GM23338 (cell line): Measurements from ENCODE around the gene TULP4.

Experiments used
- CREB1 ChIP-seq: fragments of 250-450 bp; sonication (Bioruptor Pico); IDR thresholded peaks from 2 replicates; pipeline ENCODE4 v1.5.0; 2020; ENCODE audit warnings: low read depth, mild to moderate bottlenecking, moderate library complexity
- EZH2 ChIP-seq: fragments of 200-600 bp; sonication (generic); IDR thresholded peaks from one replicate; pipeline ENCODE4 v1.8.0; 2017; ENCODE audit warnings: antibody characterized with exemption, mild to moderate bottlenecking, low read depth; ENCODE audit not compliant: unreplicated experiment
- EZH2phosphoT487 ChIP-seq: fragments of 200-600 bp; sonication (generic); IDR thresholded peaks from one replicate; pipeline ENCODE4 v1.8.1; 2018; ENCODE audit warnings: antibody characterized with exemption; ENCODE audit not compliant: unreplicated experiment
- JUNB ChIP-seq: IDR thresholded peaks from one replicate; pipeline ENCODE4 v1.6.1; 2016; ENCODE audit warnings: antibody characterized with exemption; ENCODE audit not compliant: unreplicated experiment
- POLR2AphosphoS5 ChIP-seq: IDR thresholded peaks from 2 replicates; pipeline ENCODE4 v1.6.1; 2016; ENCODE audit warnings: antibody characterized with exemption, low read depth
- REST ChIP-seq: IDR thresholded peaks from one replicate; pipeline ENCODE4 v1.6.1; 2018; ENCODE audit warnings: antibody characterized with exemption; ENCODE audit not compliant: unreplicated experiment
- STAT1 ChIP-seq: IDR thresholded peaks from one replicate; pipeline ENCODE4 v1.6.1; 2016; ENCODE audit warnings: antibody characterized with exemption; ENCODE audit not compliant: unreplicated experiment
- ZNF462 ChIP-seq: fragments of 250-450 bp; sonication (Bioruptor Pico); IDR thresholded peaks from 2 replicates; pipeline ENCODE4 v1.5.0; 2020; ENCODE audit warnings: mild to moderate bottlenecking, moderate library complexity
- TF ChIP-seq, protein P1 (sequence below), 2 experiments: fragments of 200-600 bp in 1 of 2; sonication (generic) in 1 of 2; conservative IDR thresholded peaks; 2 replicates each; pipeline versions ENCODE4 v1.5.1 to v1.6.1; 2016 to 2017; ENCODE audit warnings: antibody characterized with exemption in 2 of 2, low read depth in 2 of 2, mild to moderate bottlenecking in 2 of 2, moderate library complexity in 1 of 2

DNA sequence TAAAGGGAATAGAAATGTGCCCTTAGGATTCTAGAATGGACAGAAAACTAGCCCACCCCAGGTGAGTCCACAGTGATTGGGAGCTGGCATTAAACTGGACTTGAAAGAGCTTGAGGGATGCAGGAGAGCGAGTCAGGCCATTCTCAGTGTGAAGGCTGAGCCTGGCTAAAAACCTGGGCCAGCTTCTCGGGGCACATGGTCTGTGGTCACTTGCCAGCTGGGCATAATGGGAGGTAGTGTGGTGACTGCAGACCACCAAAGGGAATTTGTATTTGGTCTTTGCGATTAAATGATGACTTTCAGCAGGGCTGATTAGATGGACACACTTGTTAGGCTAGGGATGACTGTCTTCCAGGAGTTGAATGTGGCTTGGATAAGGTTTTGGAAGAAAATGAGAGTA is 71.3 kb downstream of the TULP4 start:
- TF ChIP-seq, protein P1, sequence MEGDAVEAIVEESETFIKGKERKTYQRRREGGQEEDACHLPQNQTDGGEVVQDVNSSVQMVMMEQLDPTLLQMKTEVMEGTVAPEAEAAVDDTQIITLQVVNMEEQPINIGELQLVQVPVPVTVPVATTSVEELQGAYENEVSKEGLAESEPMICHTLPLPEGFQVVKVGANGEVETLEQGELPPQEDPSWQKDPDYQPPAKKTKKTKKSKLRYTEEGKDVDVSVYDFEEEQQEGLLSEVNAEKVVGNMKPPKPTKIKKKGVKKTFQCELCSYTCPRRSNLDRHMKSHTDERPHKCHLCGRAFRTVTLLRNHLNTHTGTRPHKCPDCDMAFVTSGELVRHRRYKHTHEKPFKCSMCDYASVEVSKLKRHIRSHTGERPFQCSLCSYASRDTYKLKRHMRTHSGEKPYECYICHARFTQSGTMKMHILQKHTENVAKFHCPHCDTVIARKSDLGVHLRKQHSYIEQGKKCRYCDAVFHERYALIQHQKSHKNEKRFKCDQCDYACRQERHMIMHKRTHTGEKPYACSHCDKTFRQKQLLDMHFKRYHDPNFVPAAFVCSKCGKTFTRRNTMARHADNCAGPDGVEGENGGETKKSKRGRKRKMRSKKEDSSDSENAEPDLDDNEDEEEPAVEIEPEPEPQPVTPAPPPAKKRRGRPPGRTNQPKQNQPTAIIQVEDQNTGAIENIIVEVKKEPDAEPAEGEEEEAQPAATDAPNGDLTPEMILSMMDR (conservative IDR thresholded peaks at IDR 0.05; ENCODE audit: low read depth in 2 of 2) = no peak
- TF ChIP-seq EZH2 = no peak
- TF ChIP-seq EZH2phosphoT487 = no peak
- no peak for TF ChIP-seq CREB1 (CRISPR knock-in tag)
- TF ChIP-seq JUNB = no peak
- TF ChIP-seq POLR2AphosphoS5 = no peak
- TF ChIP-seq STAT1 = no peak
- no peak for TF ChIP-seq REST
- no peak for TF ChIP-seq ZNF462 (CRISPR knock-in tag)
